Measurements from ENCODE around the gene AP3S2.

GRCh38 chr15:89783111-89783860, 110.5 kb downstream of the AP3S2 start:
- no peak for TF ChIP-seq SUZ12 (IDR thresholded peaks at IDR 0.05; ENCODE audit: extremely low read depth, insufficient read depth, insufficient read length)
- no peak for TF ChIP-seq YY1 (IDR thresholded peaks at IDR 0.05; ENCODE audit: insufficient read depth, insufficient read length)

All from NT2/D1 (cell line).